Islet precursor cell (in vitro differentiated cells): Measurements from ENCODE around the gene TCF12.
"Not testable (repeated sequence)": the region's sequence is repeated elsewhere in the genome, so short reads cannot be mapped to it uniquely, and the experiment has no call there.

ENCODE experiments used
- DNase-seq: peaks from one replicate; pipeline ENCODE4 v3.0.0-alpha.2; 2018

Gene TCF12

DNA sequence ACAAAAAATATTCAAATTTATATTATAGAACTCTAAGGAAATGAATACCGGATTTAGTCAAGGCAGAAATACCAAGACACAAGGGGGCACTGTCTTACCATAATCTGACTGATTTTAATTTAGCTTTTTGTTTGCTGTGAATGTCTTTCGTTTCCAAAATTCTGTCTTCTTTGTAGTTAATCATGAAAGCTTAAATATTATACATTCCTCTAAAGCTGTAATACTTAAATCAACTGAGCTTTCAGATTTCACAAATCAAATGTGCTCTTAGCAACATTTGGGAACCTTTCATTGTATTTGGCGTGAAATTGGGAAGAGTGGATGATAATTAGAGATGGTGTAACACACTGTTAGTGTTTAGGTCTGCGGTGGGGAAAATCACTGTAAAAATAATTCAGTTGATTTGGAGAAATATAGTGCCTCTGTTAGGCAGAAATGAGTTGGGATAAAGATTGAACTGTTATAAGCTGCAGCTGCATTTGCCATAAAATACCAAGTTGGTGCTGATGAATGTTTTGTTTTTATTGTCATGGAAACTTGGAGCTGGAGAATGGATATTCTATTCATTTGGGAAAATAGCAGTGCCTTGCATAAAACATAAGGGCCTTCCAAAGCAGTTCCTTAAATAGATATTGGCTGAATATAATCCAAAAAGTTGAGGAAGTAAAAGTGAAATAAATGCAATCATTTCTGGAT lies 228.2 kb downstream of the TCF12 start:
- DNase-seq = no peak

DNA sequence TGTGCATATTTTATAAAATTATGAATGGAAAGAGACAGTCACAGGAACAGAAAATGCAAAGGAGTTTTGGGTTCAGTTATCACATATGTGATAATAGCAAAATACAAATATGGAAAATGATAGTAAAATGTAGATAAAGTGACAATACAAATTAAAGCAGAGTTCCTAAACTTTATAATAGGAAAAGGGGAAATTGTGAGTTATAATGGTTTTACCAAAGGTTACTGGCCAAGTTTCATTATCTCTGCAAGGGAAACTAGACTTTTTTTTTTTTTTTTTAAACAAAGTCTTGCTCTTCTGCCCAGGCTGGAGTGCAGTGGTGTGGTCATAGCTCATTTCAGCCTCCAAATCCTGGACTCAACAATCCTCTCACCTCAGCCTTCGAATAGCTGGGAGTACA lies 229.2 kb downstream of the TCF12 start:
- no peak for DNase-seq

DNA sequence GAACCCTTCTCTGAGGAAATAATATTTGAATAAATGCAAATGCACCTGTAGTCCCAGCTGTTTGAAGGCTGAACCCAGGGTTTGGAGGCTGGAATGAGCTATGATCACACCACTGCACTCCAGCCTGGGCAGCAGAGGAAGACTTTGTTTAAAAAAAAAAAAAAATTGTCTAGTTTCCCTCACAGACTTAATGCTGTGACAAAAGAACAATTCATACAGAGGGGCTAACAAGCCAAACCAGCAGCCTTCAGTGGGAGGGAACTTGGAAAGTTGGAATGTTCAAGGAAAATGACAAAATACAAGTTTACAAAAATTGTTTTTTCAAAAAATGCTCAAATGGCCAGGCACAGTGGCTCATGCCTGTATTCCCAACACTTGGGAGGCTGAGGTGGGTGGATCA lies 229.8 kb downstream of the TCF12 start:
- DNase-seq = no peak

DNA sequence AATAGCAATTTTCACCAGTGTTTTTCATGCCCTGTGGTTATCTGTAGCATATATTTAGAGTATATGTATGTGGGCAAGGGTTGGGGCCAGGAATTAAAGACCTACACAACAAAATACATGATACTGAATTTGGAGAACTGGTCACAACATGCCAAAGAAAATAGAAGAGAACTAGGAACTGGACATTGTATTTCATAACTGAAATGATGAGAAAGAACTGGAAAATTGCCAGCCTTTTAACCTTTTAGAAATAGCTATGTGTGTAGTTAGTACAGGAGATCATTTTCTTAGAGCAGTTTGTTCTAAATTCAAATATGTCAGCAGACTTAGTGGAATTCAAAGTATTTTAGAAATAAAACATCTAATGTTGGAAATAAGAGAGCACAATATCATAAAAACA lies 230.8 kb downstream of the TCF12 start:
- no peak for DNase-seq

DNA sequence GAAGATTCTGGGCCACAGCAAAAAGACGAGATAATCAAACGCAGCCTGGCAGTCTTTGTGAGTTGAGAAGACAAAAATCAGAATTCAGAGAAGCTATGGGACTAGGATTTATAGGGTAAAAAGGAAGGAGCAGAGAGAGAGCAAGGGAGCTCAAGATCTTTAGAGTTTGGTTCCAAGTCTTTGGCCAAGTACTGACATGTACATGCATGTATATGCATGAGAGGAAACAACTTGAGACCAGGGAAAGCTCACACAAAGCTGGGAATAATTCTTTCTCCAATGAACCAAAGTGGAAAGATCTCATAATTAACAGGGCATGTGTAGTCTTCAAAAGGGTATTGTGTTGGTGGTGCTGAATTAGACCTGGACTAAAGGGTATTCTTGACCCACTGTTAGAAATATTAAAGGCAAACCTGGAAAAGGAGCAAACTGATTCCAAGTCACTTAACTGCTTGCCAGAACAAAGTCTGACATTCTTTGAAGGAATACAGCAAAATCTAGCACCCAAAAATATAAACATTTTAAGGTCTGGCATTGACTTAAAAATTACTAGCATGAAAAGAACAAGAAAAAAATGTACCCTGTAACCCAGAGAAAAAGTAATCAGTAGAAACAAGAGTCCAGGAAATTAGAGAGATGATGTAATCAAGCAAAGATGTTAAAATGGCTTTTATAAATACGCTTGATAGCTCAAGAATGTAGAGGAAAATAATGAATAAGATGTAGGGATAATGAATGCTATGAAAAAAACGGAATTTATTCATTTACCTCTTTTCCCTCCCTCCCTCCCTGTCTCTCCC lies 231.8 kb downstream of the TCF12 start:
- no peak for DNase-seq

DNA sequence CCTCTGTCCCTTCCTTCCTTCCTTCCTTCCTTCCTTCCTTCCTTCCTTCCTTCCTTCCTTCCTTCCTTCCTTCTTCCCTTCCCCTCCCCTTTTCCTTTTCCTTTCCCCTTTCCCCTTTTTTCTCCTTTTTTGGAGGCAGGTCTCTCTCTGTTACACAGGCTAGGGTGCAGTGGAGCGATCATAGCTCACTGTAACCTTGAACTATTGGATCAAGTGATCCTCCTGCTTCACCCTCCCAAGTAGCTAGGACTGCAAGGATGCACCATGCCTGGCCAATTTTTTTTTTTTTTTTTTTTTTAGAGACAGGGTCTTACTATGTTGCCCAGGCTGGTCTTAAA lies 232.4 kb downstream of the TCF12 start:
- DNase-seq = not testable (repeated sequence)

DNA sequence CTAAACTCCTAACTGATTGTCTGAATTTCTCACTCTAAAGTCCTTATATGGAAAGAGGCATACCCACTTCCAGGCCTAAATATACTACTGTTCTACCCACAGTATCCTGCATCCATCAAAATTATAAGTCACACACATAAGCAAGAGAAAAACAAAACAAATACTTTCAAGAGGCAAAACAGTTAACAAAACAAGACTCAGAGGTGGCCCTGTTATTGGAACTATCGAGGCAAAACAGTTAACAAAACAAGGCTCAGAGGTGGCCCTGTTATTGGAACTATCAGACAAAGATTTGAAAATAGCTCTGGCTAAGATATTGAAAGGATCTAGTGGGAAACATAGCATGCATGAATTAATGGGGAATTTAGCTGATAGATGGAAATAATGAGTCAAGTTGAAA lies 233.7 kb downstream of the TCF12 start:
- DNase-seq = no peak

DNA sequence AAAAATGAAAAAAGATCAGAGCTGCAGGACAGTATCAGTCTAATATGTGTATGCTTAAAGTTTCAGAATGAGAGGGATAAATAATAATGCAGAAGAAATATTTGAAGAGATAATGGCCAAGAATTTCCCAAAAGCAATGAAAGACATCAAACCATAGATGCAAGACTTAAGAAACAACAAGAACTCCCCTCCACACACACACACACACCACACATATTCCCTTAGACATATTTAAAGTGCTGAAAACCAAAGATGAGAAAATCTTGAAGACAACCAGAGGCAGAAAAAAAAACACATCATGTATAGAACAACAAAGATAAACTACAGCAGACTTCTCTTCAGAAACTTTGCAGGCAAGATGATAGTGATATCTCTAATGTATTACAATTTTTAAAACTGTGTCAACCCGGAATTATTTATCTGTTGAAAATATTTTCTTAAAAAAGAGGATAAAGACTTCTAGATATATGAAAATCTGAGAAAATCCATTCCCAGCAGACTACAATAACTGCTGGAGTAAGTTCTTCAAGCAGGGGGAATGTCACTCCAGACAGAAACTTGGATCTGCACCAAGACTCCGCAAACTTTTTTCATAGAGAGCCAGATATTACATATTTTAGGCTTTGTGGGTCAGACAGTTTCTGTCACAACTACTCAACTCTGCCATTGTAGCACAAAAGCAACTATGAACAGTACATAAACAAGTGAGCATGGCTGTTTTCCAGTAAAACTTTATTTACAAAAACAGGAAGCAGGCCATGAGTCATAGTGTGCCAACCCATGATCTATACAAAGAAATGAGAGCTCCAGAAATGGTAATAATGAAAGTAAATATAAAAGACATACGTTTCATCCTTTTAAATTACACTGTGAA lies 234.5 kb downstream of the TCF12 start:
- no peak for DNase-seq

DNA sequence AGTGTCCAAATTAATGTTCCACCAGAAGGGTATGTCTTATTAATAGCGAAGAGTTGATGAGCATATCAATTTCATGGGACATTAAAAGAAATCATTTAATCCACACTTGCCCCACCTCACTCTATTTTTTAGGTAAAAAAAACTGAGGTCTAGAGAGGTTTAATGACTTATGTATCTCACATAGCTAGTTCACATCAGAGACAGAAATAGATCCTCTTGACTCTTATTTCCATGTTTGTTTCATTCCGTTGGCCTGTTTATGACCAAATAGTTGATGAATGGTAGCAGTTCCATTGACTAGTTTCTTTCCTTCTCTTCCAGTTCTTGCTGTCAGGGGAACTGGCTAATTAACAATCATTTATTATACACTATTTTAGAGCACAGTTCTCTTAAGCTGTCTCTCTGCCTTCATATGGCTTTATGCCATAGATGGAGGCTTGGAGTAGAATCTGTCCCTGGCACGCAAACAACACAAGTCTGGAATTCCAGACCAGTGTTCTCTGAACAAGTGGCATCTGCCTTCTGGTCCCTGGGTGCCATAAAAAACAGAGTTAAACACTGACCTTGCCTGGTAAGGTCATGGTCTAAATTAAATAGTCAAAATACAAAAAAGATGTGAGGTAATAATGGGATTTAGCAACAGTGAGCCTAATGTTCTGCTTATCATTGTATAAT lies 237.9 kb downstream of the TCF12 start:
- no peak for DNase-seq

DNA sequence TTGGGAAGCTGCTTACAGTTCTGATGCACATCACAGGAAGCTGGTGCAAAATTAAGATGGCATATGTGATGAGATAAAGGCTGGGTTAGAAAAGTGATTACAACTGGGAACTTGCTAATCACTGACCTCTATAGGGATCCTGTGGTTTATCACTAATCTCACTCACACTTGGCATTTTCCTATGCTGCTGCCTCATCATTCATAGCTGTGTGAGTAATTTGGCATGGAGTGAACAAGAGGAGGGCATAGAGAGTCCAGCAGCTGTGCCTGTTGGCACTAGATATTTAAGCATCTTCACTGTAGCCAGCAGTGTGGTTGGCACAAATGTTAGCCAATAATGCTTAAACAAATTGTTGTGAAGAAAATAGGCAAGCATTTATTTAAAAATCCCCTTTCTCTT lies 240.1 kb downstream of the TCF12 start:
- DNase-seq = no peak

DNA sequence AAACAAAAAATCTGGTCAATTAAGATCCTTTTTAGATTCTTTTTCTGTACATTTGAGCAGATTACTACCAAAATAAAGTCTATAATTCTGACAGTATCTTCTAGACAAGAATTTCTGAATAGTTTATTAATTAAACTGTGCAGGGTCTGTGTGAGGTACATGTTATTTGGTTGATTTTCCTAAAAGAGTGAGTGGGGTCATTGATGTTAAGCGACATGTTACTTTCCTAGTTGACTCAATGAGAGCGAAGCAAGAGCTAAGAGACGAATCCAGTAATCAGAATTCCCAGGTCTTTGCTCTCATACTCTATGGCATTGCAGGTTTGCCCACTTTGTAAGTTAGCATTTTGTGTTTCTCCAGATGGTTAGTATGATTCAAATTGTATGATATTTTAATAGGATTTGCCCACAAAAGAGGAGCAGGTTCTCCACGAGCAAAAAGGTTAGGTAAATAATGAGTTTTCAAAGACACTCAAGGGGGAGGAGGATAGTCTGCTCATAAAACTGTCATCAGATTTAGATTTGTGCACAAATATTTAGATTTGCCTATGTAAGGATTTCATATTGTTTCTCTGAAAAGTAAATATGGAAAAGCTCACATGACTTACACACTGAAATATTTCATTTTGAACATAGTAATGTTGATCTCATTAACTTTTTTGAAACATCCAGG lies 240.7 kb downstream of the TCF12 start:
- no peak for DNase-seq

DNA sequence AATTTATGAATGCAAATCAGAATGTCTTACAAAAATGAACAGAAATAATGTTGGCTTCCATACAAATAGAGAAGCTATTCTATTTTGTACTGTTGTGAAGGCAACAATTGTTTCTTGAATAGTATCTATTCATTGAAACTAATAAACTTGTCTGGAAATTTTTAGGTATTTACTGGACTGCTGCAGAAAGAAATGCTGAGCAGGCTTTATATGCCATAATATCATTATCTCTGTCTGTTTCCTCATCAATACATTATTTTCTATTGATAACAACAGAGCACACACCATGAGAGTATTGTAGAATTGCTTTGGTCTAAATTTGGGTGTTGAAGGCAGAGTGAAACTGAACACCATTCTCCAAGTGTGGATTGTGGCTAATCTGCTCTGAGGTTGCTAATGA lies 241.3 kb downstream of the TCF12 start:
- no peak for DNase-seq

DNA sequence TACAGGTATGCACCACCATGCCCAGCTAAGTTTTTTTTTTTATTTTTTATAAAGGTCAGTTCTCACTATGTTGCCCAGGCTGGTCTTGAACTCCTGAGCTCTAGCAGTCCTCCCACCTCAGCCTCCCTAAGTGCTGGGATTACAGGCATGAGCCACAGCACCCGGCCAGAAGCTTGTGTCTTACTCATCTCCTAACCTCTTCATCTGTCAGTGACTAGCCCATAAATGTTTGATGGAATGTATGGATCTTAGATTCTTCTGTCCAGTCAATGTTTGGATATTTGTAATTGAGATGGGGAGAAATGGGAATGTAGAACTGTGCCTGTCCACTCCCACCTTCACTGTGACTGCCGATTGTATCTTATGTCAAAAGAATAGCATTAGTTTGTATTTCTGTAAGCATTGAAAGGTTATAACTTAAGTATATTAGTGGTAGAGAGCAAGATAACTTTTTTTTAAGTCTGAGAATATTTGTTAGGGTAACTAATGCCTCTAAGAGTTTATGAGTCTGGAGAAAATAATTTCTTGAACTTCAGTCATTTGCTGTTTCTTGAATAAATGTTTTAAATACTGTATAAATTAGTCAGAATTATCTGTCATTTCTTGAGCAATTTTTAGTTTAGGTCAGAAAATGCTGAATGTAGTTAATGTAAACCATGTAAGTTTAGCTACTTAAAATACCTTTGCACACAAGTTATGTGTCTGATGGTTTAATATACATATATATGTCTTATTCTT lies 242.5 kb downstream of the TCF12 start:
- DNase-seq = no peak

DNA sequence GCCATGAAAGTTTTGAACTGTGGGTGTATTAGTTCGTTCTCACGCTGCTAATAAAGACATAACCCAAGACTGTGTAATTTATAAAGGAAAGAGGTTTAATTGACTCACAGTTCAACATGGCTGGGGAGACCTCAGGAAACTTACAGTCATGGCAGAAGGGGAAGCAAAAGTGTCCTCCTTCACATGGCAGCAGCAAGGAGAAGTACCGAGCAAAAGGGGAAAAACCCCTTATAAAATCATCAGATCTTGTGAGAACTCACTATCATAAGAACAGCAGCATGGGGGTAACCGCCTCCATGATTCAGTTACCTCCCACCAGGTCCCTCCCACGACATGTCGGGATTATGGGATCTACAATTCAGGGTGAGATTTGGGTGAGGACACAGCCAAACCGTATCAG lies 245.8 kb downstream of the TCF12 start:
- not testable (repeated sequence) for DNase-seq

DNA sequence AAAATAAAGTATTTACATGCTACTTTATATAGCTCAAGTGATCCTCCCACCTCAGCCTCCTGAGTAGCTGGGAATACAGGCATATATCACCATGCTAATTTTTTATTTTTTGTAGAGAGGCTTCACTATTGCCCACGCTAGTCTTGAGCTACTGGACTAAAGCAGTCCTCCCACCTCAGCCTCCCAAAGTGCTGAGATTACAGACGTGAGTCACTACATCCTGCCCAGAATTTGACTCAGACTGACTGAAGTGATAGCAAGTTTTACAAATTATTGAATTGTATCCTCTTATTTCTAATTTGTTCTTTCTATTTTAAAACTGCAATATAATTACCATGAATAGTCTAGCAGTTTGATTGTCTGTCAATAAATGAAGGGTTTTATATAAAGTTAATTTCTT lies 247.5 kb downstream of the TCF12 start:
- DNase-seq = no peak

DNA sequence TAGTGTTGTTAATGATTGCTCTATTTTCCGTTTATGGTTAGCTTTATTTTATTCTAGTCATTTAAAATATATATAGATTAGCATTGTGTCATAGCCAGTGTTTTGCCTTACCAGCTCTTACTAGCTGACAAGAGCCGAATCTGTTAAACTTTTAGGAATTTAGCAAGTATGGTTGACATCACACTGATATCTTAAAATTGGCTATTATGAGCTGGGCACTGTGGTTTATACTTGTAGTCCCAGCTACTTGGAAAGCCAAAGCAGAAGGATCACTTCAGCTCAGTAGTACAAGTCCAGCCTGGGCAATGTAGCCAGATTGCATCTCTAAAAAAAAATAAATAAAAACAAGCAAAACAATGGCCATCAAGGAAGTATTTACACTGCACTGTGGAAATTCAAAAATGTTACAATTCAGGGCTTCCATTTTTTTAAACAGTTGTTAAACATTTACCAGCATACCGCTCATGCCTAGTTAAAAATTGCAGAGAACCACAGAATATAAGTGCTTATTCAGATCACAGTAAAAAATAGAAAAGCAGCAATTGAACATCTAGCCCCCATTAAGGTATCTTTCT lies 249.5 kb downstream of the TCF12 start:
- no peak for DNase-seq

DNA sequence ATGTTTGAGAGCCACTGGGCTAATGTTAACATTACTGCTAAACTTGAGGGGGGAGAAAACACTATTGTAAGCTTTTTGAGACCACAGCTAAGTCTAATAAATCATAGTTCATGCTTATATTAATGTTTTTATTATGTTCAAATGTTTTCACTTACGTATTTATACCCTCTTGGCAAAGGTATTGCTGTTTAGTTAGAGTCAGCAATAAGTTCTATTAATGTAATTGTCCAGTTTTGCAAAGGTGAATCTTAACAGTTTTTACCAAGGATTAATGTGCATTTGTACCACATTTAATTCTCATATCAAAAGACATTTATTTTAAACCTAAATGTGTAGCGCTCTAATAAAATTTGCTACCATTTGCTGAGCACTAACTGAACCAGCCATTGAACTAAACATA lies 251.2 kb downstream of the TCF12 start:
- no peak for DNase-seq

DNA sequence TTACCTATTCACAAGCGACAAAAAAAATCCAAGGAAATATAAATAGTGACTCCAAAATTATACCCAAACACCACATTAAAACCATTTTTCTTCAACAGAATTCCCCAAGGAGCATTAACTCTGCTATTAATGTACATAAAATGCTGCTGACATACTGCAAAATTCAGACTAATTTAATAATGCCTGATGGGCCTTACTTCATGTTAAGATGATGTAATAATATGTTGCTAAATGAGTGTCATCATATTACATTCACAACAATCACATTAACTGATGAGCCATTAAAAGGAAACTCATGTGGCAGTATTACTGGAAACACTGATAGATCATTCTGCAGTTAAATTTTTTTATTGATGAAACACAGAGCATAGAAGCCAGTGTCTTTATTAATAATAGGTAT lies 253.0 kb downstream of the TCF12 start:
- no peak for DNase-seq

DNA sequence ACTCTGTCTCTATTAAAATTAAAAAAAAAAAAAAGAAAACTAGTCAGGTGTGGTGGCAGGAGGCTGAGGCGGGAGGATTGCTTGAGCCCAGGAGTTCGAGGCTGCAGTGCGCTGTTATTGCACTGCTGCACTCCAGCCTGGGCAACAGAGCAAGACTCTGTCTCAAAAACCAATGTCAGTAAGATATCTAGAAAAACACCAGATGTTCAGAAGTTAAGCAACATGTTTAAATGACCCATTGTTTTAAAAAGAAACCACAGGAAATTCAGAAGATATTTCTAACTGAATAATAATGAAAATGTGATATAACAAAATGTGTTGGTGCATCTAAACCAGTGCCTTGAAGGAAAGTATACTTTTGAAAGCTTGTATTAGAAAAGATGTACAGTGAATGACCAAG lies 254.5 kb downstream of the TCF12 start:
- no peak for DNase-seq

DNA sequence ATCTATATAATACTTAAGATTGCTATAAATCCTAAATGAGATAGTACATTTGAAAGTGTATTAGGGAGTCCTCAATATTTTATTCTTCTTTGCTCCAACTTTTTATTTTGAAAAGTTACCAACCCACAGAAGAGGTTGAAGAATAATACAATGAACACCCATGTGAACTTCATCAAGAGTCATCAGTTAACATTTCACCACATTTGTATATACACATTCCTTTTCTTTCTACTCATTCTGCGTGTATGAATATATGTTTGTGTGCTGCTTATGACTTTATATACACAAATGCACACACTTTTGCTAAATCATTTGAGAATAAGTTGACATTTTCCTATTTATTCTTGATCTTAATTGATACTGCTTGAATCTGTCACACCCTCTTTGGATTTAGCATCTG lies 264.6 kb downstream of the TCF12 start:
- no peak for DNase-seq

DNA sequence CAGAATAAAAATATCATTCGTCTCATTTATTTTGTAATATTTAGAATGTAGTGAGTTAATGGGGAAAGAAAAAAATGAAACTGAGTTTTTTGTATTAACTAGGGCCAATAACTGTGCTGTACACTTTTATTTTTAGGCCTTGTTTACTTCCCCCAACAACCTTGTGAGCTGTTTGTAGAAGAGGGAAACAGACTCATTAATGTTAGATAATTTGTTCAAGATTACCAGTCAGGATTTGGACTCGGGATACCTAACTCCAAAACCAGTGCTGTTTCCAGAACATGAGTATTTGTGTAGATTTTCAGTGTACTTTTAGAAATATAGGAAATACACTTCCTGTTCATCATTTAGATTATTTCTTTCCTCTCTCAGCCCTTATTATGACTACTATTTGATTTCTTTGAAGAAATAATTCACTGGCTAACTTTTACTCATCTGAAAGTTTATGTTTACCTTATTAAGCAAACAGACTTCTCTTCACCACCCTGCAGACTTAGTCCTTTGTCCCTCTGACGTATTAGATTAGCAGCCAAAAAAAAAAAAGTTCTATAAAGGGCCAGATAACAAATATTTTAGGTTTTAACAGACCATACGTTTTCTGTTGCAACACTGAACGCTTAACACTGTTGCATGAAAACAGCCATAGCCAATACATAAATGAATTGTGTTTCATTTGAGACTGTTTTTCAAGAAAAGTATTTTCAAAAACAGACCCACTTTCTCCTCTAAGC lies 265.3 kb downstream of the TCF12 start:
- DNase-seq = no peak
